Esophagus muscularis mucosa (tissue), 4 donors: ENCODE measurements around the gene WFDC5. TPM values are rescaled to one million over a fixed set of nuclear protein-coding genes. Genes with fewer than 3 reads are reported as not detected.

Experiments used
- DNase-seq: peaks from one replicate; pipeline ENCODE4 v3.0.0-alpha.2; 2017; ENCODE audit errors: extremely low spot score
- H3K27ac ChIP-seq, 4 donors: fragments of 200-600 bp; sonication (generic); replicated peaks in 1 of 4; 1 replicate in 3 of 4; 2 replicates in 1 of 4; pipeline ENCODE4 v1.5.1; 2016 to 2019; ENCODE audit warnings: mild to moderate bottlenecking in 1 of 4
- H3K27me3 ChIP-seq, 4 donors: fragments of 200-600 bp; sonication (generic); one replicate each; pipeline versions ENCODE4 v1.5.1 to v1.6.0; 2016 to 2019
- H3K36me3 ChIP-seq, 4 donors: fragments of 200-600 bp; sonication (generic); one replicate each; pipeline ENCODE4 v1.5.1; 2016 to 2019
- H3K4me1 ChIP-seq, 4 donors: fragments of 200-600 bp; sonication (generic); one replicate each; pipeline ENCODE4 v1.5.1; 2016 to 2019
- H3K4me3 ChIP-seq, 4 donors: fragments of 200-600 bp; sonication (generic); 1 replicate in 2 of 4; 2 replicates in 2 of 4; pipeline ENCODE4 v1.5.1; 2016 to 2019; ENCODE audit warnings: mild to moderate bottlenecking in 4 of 4, moderate library complexity in 1 of 4
- H3K9me3 ChIP-seq, 4 donors: fragments of 200-600 bp; sonication (generic); 1 replicate in 3 of 4; 2 replicates in 1 of 4; pipeline ENCODE4 v1.5.1; 2016 to 2019
- CTCF ChIP-seq, 3 experiments: fragments of 200-600 bp in 2 of 3; fragments of 450-650 bp in 1 of 3; sonication (generic) in 2 of 3; IDR thresholded peaks; one replicate each; pipeline ENCODE4 v1.5.1; 2017 to 2019; ENCODE audit warnings: antibody characterized with exemption in 3 of 3, mild to moderate bottlenecking in 2 of 3, moderate library complexity in 1 of 3
- EP300 ChIP-seq: sonication (generic); formaldehyde crosslinking; IDR thresholded peaks from one replicate; pipeline ENCODE4 v1.6.1; 2017; ENCODE audit warnings: antibody characterized with exemption
- POLR2A ChIP-seq: fragments of 450-650 bp; IDR thresholded peaks from one replicate; pipeline ENCODE4 v1.6.1; 2017; ENCODE audit warnings: antibody characterized with exemption, moderate library complexity, mild to moderate bottlenecking, low read depth
- POLR2AphosphoS5 ChIP-seq, 2 donors: sonication (generic); formaldehyde crosslinking; IDR thresholded peaks; one replicate each; pipeline ENCODE4 v1.6.1; 2017; ENCODE audit warnings: antibody characterized with exemption in 2 of 2
- WGBS: methylation state at CpG from one replicate; pipeline ENCODE4 v1.1.5; 2018; 5-methylcytosine and 5-hydroxymethylcytosine counted together
- intact Hi-C: fragments of 100-400 bp; cut with DNase I; formaldehyde crosslinking; loops from one replicate; pipeline ENCODE4 v1.15.1; 2023
- total RNA-seq, 4 donors: library from RNA; depleted of rRNA; stranded (reverse); fragments of >200 nt; gene quantifications; one replicate each; pipeline versions ENCODE4 v1.1.0 to v1.2.1, GENCODE V29; 2016

Gene WFDC5
- total RNA-seq, 4 donors from 2014 or later, result not detected

- peaks cover 0 to 9% (median 6%) of the 10 kb centered on the region in 4 donors for H3K36me3 ChIP-seq
- TF ChIP-seq EP300 (no peak), CTCF (IDR thresholded peaks at IDR 0.05) (no peak), POLR2A (no peak), POLR2AphosphoS5 (IDR thresholded peaks at IDR 0.05) (no peak)
- H3K27ac ChIP-seq, result no peak overlapping the region
- intact Hi-C loops, result no loop called here
- no peak overlapping the region for H3K4me3 ChIP-seq
- no peaks in the 10 kb centered on the region for H3K27me3 ChIP-seq
- peaks cover 0 to 4% (median 2%) of the 10 kb centered on the region in 4 donors for H3K4me1 ChIP-seq
- no peaks in the 10 kb centered on the region for H3K9me3 ChIP-seq
- 92% methylated on average over 4 of the region's 4 CpGs for WGBS
- DNase-seq, result no peak
Measured at GRCh38 chr20:45060294-45060693, 54.7 kb downstream of the WFDC5 start.

Other genes starting within 250 kb of the WFDC5 start
- 100 to 1,000 TPM; 121 to 140 (median 130) TPM for gene YWHAB, start 229.5 kb downstream of the WFDC5 start, total RNA-seq
- gene PABPC1L, start 205.1 kb downstream of the WFDC5 start, total RNA-seq, result 1 to 10 TPM; 2.0 to 5.9 (median 2.9) TPM
- 10 to 100 TPM in 3 of 4 donors, 1 to 10 TPM in 1; 5.8 to 14.8 (median 13.9) TPM for gene TOMM34, start 154.8 kb downstream of the WFDC5 start, total RNA-seq
- gene STK4, start 148.7 kb downstream of the WFDC5 start, total RNA-seq, result 10 to 100 TPM; 26.0 to 31.6 (median 27.7) TPM
- gene KCNS1, start 14.0 kb downstream of the WFDC5 start, total RNA-seq, result under 1 TPM in 1 of 4 donors, not detected in 3; 0.17 TPM
- gene WFDC12, start 9.3 kb upstream of the WFDC5 start, total RNA-seq, result not detected
- 1 to 10 TPM in 1 of 4 donors, not detected in 3; 1.0 TPM for gene PI3, start 59.7 kb upstream of the WFDC5 start, total RNA-seq
- gene SEMG1, start 91.9 kb upstream of the WFDC5 start, total RNA-seq, result not detected
- gene SEMG2, start 106.2 kb upstream of the WFDC5 start, total RNA-seq, result not detected
- gene SLPI, start 139.4 kb upstream of the WFDC5 start, total RNA-seq, result 100 to 1,000 TPM in 1 of 4 donors, 10 to 100 TPM in 3; 27.8 to 109 (median 66.4) TPM
- not detected for gene RBPJL, start 191.7 kb upstream of the WFDC5 start, total RNA-seq
- gene MATN4, start 193.1 kb upstream of the WFDC5 start, total RNA-seq, result under 1 TPM in 2 of 4 donors, not detected in 2; 0.17 to 0.33 TPM
- 100 to 1,000 TPM in 1 of 4 donors, 10 to 100 TPM in 3; 61.9 to 177 (median 72.2) TPM for gene SDC4, start 233.2 kb upstream of the WFDC5 start, total RNA-seq
- gene SYS1, start 248.0 kb upstream of the WFDC5 start, total RNA-seq, result 10 to 100 TPM; 28.2 to 48.4 (median 42.5) TPM